Measurements from ENCODE around the gene SDS.
"Not testable (repeated sequence)": the region's sequence is repeated elsewhere in the genome, so short reads cannot be mapped to it uniquely, and the experiment has no call there.

Gene SDS

DNA sequence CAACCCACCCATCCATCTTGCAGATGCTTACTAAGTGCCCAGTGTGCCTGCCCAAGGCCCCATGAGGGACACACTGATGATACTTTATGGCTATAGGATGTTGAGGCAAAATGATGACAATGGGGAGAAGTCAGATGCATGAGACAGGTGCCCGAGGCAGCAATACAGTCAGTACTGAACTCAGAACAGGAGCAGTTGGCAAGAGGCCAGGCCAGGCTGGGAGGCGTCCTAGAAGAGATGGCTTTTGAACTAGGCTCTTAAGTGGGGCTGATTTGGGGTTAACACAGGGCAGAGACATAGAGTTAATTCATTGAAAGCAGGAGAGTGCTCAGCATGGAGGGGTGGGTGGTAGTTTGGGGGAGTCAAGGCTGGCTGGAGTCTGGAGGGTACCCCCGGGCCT is 29.7 kb downstream of the SDS start:
- DNase-seq = no peak

DNA sequence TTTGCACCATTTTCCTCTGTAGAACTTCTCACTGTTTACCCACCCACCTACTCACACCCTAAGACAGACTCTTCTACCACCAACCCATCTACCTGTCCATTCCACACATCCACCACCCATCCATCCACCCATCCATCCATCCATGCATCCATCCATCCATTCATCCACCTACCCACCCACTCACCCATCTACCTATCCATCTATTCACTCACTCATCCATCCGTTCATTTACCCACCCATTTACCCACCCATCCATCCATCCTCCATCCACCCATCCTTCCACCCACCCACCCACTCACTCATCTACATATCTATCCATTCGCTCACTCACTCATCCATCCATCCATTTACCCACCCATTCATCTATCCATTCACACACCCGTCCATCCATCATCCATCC is 30.2 kb downstream of the SDS start:
- DNase-seq = no peak

DNA sequence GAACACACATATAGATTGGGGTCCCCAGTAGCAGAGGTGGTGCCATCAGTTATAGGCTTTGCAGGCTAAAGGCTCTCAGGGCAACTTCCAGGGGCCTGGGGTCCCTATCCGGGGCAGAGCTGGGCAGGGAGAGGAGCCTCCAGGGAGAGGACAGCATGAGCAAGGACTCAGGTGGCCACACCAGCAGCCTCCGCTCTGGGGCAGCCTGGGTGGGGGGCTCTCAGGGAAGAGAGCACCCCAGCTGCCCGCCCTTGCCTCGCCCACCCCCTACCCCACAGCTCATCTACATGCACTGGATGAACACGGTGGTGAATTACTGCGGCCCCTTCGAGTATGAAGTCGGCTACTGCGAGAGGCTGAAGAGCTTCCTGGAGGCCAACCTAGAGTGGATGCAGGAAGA is 31.3 kb downstream of the SDS start:
- no peak for DNase-seq

DNA sequence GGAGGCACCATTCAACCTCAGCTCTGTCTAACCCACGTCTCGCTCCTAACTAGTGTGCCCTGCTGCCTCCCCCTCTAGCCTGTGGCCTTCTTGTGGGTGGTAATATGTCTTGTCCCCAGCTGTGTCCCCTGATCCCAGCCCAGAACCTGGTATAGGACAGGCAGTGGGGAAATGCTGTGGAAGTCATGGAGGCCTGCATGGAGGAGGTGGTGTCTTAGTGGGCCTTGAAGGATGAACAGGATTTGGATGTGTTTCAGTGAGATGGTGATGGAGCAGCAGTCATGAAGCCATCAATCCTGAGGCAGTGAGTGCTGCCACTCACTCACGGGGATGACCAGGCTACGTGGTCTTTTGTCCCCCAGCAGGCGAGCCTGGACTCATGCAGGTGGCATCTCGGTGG is 31.9 kb downstream of the SDS start:
- DNase-seq = no peak

DNA sequence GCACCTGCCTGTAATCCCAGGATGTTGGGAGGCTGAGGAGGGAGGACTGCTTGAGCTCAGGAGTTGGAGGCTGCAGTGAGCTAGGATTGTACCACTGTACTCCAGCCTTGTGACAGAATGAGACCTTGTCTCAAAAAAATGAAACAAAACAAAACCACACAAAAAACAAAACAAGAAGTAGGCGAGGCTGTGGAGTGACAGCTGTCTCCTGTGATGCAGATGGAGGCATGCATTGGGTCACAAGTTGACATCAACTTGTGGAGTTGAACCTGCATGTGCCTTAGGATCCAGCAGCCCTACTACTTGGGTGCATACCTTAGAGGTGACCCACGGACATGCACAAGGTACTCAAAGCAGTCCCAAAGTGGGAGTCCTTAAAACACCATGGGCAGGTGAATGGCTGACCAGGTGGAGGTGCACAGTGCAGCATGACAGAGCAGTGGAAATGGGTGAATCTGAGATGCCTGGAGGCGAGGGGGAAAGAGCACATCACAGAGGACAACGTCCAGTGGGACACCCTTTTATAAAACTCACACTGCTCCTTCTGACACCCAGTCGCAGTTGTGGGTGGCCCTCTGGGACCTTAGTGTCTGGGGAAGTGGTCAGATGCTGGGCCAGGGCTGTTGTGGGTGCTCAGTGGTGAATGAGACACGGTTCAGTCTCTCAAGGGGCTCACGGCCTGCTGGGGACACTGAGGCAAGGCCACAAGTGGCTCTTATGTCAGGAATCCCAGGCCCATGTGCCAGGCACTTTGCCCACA is 32.6 kb downstream of the SDS start:
- DNase-seq = no peak

DNA sequence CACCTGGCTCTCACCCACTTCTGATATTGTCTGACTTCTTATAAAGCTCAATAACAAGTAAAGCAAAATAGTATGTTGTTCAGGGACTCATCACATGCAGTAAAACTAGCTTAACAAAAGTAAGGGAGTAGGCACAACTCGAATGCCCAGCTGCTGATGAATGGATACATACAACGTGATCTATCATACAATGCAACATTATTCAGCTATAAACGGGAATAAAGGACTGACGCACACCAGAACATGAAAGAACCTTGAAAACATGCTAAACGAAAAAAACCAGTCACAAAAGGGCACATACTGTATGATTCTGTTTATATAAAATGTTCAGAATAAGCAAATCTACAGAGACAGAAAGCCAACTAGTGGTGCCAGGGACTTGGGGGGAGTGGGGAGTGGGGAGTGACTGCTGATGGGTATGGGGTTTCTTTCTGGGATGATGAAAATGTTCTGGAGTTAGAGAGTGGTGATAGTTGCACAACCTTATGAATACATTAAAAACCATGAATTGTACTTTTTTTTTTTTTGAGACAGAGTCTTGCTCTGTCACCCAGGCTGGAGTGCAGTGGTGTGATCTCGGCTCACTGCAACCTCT is 34.2 kb downstream of the SDS start:
- no peak for DNase-seq

DNA sequence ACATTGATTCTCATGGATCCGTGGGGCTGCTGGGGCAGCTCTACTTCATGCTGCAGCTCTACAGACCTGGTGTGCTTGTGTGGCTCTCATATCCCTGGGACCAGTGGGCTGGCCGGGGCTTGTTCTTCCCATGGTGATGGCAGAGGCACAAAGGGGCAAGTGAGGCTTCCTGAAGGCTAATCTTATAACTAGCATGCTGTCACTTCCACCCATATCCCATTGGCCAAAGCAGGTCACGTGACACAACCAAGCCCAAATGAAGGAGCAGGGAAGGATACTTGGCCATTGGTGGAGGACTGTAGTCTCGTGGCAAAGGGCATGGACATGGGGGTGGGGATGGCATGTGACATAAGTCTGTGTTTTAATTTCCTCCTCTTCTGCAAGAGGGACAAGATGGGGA is 35.4 kb downstream of the SDS start:
- no peak for DNase-seq

DNA sequence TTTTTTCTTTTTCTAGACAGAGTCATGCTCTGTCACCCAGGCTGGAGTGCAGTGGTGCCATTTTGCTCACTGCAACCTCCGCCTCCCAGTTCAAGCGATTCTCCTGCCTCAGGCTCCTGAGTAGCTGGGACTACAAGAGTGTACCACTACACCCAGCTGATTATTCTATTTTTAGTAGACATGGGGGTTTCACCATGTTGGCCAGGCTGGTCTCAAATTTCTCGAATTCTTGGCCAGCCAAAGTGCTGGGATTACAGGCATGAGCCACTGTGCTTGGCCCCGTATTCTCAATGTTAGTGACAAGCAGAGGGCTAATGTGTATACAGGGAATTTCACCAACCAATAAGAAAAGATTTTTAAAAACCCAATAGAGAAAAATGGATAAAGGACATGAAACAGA is 36.9 kb downstream of the SDS start:
- DNase-seq = no peak

DNA sequence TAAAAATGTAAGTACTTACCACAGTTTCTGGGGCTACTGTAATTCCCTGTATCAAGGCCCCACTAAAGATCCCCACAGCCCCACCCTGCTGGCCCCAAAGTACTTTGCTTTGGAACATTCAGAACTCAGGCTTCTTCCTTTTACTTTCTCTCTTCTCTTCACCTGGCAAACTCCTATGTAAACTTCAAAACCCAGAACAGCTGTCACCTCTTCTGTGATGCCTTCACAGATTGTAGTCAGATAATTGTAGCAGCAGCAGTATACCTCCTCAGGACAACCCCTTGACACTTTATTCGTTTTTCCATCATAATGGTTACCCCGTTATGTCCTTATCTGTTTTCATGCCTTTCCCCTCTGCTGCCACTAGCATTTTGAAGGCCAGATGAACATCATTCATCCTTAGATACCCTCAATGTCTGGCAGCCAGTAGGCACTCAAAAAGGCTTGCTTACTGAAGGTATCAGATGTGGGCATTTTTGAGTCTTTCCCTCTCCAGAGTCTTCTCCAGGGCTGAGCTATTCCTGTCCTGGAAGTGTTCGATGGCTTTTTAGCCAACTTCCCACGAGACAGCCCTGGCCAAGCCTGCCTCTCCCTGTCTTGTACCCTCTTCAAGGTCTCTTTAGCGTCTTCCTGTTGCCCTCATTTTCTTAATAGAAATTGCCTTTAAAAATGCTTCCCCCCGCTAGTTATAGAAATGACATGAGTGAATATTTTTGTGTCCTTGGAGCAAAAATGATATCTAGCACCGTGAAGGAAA is 37.9 kb downstream of the SDS start:
- no peak for DNase-seq

DNA sequence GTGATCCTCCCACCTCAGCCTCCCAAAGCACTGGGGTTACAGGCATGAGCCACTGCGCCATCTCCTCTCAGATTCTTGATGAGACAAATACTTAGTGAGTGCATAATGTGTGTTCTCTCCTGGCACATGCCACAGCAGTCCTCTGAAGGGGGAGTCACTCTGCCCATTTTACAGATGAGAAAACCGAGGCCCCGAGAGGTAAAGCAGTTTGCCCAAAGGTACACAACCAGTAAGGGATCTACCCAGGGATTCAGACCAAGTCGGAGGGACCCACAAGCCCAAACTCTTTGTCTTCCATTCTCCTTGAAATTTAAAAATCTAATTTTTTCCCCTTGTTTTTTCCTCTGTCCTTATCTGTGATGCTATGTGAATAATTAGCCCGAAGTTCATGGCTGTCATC is 39.0 kb downstream of the SDS start:
- no peak for DNase-seq

DNA sequence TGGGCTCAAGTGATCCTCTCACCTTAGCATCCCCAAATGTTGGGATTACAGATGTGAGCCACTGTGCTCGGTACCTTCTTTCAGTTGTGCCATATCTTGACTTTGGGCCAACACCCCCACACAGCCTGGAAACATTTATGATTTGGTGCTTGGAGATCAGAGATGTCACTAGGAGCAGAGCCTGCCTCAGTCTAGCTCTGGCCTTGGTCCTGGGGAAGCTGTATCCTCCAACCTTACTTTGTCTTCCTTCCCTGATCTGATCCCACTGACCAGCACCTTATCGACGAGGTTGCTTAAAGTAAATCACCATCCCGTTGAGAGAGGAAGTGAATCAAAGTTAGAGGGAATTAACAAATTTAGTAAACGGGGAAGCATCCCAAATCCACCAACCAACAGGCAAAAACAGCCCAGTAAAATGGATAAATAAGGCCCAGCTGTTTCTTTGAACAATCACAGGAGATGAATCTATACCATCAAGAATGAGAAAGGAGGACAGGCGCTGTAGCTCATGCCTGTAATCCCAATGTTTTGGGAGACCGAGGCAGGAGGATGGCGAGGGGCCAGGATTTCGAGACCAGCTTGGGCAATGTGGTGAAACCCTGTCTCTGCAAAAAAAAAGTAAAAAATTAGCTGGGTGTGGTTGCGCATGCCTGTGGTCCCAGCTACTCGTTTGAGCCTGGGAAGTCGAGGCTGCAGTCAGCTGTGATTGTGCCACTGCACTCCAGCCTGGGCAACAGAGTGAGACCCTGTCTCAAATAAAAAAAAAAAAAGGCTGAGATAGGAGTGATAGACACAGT is 41.9 kb downstream of the SDS start:
- DNase-seq = no peak

DNA sequence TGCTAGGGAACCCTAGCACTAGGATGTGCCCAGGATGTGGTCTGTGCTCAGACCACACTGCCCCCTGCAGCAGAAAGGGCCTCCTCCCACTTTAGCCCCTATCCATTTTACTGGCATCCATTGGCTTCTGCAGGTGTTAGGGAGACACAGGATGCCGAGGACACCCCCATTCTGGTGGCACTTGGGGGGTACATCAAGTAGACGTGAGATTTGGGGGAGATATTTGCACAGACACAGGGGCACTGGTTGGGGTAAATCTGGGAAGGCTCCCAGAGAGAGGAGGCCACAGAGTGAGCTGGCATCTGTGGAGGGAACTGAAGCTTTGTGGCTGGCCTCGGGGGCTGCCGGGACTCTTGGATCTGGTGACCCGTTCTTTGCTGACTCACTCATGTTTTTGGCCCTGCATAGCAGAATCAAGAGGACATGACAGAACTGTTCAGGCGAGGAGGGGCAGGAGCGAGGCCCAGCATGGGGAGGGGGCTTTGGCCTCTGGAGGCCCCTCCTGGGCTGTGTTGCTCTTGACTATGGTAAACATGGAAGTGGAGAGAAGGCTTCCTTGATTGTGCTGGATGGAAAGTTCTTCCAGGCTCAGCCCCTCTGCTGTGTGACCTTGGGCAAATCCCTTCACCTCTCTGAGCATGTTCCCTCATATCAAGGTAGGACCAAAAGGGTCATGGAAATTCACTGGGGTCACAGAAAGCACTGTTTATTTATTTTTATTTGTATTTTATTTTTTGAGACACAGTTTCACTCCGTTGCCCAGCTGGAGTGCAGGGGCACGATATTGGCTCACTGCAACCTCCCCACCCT is 43.5 kb downstream of the SDS start:
- no peak for DNase-seq

DNA sequence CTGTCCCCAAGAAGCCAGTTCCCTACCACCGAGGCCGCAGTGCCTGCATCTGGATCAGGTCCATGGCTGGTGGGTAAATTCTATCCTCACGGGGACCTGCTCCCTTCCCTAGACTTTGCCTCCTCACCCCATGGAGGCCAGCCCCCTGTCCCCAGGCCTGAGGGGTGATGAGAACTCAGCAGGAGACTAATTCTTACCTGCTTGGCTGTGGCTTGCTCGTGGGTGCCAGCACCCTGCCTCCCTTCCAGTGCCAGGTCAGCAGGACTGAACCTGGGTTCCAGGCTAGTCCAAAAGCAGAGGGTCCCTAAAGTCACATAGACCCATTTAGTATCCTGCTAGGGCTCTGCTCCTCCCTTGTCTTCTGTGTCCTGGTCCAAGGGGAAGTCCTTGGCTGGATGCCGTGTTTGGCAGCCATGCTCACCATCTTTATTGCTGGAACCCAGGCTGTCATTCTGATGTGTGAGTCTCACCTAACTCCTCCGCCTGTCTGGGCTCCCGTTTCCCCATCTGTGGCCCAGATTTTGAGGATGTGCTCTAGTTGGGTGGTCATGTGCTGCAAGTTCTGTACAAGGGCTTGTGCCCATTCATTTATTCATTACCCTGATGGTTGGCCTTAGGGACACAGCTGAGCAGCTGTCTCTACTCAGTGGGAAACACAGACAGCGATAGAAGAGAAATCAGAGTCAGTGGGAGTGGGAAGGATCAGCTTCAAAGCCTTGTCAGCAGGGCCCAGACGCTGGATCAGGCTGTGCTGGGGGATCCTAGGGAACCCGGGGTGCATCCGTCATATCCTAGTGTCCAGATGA is 44.4 kb downstream of the SDS start:
- no peak for DNase-seq

DNA sequence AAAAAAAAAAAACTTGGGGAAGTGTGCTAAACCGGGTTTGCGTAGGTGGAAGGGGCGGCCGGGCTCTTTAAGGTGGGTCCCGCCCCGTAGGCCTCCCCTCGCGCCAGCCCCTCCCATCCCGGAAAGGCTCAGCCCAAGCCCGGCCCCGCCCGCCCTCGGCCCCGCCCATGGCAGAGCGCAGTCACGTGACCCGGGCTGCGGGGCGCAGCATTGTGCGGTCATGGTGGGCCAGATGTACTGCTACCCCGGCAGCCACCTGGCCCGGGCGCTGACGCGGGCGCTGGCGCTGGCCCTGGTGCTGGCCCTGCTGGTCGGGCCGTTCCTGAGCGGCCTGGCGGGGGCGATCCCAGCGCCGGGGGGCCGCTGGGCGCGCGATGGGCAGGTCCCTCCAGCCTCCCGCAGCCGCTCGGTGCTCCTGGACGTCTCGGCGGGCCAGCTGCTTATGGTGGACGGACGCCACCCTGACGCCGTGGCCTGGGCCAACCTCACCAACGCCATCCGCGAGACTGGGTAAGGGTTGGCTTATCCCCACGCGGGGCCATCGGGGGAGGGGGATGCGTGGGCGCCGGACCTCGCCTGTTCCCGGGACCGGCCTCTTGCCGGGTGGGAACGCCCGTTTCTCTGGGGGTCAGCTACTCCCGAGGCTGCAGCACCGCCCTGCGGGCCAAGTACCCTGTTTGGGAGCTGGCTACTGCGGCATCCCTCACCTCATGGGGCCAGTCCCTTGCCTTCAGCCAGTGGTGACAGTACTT is 45.1 kb downstream of the SDS start, which contains the start of gene PLBD2:
TSS of gene PLBD2 (plus strand) at position 207 of the 752 bp plus-strand sequence. CDS start at position 221, 14 bp downstream.
- DNase-seq = peak; percentile 94

DNA sequence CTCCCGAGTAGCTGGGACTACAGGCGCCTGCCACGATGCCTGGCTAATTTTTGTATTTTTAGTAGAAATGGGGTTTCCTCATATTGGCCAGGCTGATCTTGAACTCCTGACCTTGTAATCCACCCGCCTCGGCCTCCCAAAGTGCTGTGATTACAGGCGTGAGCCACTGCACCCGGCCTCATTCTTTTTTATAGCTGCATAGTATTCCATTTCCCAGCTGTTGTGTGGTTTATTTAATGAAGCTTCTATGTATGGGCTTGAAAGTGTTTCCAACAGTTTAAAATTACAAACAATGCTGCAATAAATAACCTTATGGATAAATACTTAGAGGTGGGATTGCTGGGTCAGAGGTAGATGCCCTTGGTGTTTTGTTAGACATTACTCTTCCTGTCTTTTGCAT is 49.5 kb downstream of the SDS start:
- not testable (repeated sequence) for DNase-seq

DNA sequence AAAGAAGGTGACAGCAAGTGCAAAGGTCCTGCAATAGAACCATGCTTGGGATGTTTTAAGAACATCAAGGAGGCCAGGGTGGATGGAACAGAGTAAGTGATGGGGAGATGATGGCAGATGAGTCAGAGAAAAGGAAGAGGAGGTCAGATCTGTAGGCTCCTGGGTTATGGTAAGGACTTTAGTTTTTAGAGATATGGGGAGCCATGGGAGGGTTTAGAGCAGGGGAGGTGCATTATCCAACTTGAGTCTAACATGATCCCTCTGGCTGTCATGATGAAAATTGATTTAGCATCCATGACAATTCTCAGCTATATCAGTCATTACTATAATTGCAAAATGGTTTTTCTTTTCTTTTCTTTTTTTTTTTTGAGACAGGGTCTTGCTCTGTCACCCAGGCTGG is 52.6 kb downstream of the SDS start:
- DNase-seq = no peak

DNA sequence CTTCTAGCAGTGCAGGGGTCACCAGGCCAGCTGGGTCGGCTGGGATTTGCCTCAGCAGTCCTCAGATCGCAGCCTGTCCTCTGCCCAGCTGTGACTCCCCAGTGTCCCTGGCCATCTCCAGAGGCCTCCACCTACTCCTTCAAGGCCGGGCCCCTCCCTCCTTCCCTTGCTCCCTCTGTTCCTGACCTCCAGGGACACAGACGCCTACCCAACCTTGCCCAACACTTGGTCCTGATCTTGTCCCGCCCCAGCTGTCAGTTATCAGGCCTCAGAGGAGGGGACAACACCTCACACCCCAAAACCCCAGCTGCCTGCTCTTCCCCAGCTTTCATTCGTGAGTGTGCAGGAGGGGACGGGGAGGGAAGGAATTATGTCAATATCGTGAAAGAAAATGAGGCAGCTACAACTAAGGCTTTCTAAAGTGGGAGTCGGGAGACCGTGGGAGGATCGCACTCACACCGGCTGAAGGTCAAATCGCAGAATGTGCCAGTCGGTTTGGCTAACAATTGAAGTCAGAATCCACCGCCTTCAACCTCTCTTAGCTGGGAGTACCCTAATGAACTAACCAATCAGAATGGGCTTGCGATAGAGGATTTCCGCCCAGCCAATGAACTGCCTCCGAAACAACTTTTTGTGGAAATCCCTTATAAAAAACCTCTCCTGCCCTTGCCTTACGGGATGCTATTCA is 54.7 kb downstream of the SDS start:
- no peak for DNase-seq

DNA sequence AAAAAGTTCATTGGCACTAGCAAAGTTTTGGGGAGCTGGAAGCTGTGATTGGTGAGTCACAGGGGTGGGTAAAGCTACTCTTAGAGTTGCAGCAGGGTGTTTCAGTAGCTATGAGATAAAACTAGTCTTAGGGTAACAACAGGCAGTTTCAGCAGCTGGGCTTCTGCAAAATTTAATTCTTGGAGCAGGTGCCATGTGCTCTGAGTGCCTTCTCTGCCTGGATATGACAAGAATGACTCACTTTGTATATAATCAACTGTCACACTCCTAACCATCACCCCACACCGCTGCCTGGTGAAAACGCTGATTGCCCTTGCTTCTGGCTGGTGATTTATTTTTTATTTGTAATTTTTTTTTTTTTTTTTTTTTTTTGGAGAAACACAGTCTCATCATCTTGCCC is 55.8 kb downstream of the SDS start:
- DNase-seq = no peak

DNA sequence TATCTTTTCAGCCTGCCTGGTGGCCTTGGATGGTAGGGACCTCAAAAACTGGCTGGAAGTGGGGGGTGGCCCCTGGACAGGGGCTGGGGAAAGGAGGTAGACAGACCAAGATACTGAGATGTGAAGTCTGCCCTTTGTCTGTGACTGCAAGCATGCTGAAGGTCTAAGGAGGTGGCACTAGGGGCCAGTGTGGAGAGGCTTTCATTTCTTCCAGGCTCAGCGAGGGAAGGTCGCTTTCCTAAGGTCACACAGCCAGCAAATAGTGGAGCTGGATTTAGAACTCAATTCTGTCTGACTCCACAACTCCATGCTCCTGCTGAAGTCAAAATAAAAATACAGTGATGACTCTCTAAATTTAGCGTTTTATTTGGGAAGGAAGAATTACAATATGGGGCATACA is 56.6 kb downstream of the SDS start:
- no peak for DNase-seq

DNA sequence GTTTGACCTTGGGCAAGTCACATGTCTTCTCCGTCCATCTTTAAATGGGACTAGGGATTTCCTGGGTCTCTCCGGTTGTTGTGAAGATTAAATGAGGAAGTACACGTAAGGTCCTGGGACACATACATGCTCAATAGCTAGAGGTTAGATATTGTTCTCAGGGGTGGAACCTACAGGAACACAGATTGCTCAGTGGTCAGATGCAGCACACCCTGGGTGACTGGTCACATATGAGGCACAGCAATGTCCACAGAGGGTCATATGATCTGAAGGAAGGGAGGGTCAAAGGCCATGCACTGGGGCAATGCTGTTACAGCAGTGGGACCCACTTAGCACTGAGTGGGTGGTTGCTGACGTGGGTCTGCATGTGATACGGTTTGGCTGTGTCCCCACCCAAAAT is 57.3 kb downstream of the SDS start:
- no peak for DNase-seq
